SU-DHL-6 (cell line): ENCODE measurements around the gene CCNF.

ENCODE experiments used
- H2AFZ ChIP-seq: fragments of 200-600 bp; sonication (generic); 2 replicates; pipeline ENCODE4 v1.6.1; 2014; ENCODE audit warnings: low read depth, mild to moderate bottlenecking, moderate library complexity, mixed read lengths, antibody characterized with exemption, low read length; ENCODE audit not compliant: severe bottlenecking
- H3F3A ChIP-seq: fragments of 200-600 bp; shearing (Covaris generic); 2 replicates; pipeline ENCODE4 v1.6.0; 2016; ENCODE audit warnings: antibody characterized with exemption, mild to moderate bottlenecking; ENCODE audit not compliant: insufficient read depth
- H3K27ac ChIP-seq: fragments of 200-600 bp; sonication (generic); 2 replicates; pipeline ENCODE4 v1.5.1; 2016; ENCODE audit warnings: low read depth, mild to moderate bottlenecking, low read length, moderate library complexity, mixed read lengths
- H3K27me3 ChIP-seq: fragments of 200-600 bp; sonication (generic), shearing (Covaris generic); 2 replicates; pipeline ENCODE4 v1.6.0; 2014; ENCODE audit warnings: mild to moderate bottlenecking, low read length
- H3K36me3 ChIP-seq: fragments of 200-600 bp; sonication (generic); 2 replicates; pipeline ENCODE4 v1.6.1; 2014; ENCODE audit warnings: mild to moderate bottlenecking, low read length, mixed read lengths
- H3K4me2 ChIP-seq: fragments of 300-600, 200-600 bp; shearing (Covaris generic), sonication (generic); 2 replicates; pipeline ENCODE4 v1.6.0; 2014; ENCODE audit warnings: low read length, low read depth, mild to moderate bottlenecking; ENCODE audit not compliant: poor library complexity, severe bottlenecking
- H3K4me3 ChIP-seq: fragments of 200-600 bp; sonication (generic); 2 replicates; pipeline ENCODE4 v1.5.1; 2014; ENCODE audit warnings: antibody characterized with exemption, low read length, mild to moderate bottlenecking, mixed read lengths; ENCODE audit not compliant: insufficient read depth, poor library complexity, severe bottlenecking
- H3K79me2 ChIP-seq: fragments of 200-600 bp; sonication (generic); 2 replicates; pipeline ENCODE4 v1.6.1; 2014; ENCODE audit warnings: mild to moderate bottlenecking, low read length, moderate library complexity; ENCODE audit not compliant: insufficient read depth
- H3K9ac ChIP-seq: fragments of 200-600 bp; sonication (generic); 2 replicates; pipeline ENCODE4 v1.7.0; 2014; ENCODE audit warnings: mild to moderate bottlenecking, low read length
- H3K9me2 ChIP-seq: fragments of 200-600 bp; sonication (generic); replicated peaks from 2 replicates; pipeline ENCODE4 v1.6.1; 2014; ENCODE audit warnings: low read length; ENCODE audit not compliant: insufficient read depth
- H3K9me3 ChIP-seq: fragments of 200-600 bp; sonication (generic); 2 replicates; pipeline ENCODE4 v1.6.1; 2014; ENCODE audit warnings: low read length, mixed read lengths; ENCODE audit not compliant: insufficient read depth
- H4K20me1 ChIP-seq: fragments of 200-600 bp; sonication (generic); 2 replicates; pipeline ENCODE4 v1.6.1; 2014; ENCODE audit warnings: low read depth, mild to moderate bottlenecking, antibody characterized with exemption, low read length, moderate library complexity, mixed read lengths
- EZH2phosphoT487 ChIP-seq: fragments of 200-600 bp; sonication (generic), shearing (Covaris generic); conservative IDR thresholded peaks from 2 replicates; pipeline ENCODE4 v1.6.1; 2018; ENCODE audit warnings: mild to moderate bottlenecking, antibody characterized with exemption, low read length, moderate library complexity, mixed read lengths
- TF ChIP-seq, protein P1 (sequence below): fragments of 200-600 bp; sonication (generic); IDR thresholded peaks from one replicate; pipeline ENCODE4 v1.5.1; 2017; ENCODE audit warnings: antibody characterized with exemption, mild to moderate bottlenecking, low read length, moderate library complexity; ENCODE audit not compliant: insufficient read depth, poor library complexity, severe bottlenecking

CCNF gene

DNA sequence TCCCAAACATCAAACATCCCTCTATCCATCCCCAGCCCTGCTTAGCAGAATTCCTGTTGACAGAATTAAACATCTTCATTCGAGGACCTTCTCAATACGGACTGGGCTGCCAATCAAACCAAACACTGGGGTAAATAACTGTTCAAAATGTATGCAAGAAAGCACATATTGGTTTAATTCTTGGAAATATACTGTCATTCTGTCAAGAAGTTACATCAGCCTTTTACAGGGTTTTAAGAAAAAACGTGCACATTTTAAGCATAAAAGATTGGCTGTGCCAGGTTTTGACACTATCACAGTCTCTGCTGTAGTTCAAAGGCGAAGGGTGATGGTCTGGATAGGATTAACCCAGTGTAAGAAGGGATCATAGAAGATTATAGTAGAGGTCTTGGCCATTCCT, 25.1 kb upstream of the CCNF start:
- H3K27ac ChIP-seq: no peak overlapping the region
- no peak overlapping the region for H2AFZ ChIP-seq
- H3K4me3 ChIP-seq: no peak overlapping the region
- no peaks in the 10 kb centered on the region for H3F3A ChIP-seq
- no peak overlapping the region for H3K9ac ChIP-seq
- no peaks in the 10 kb centered on the region for H4K20me1 ChIP-seq
- no peaks in the 10 kb centered on the region for H3K36me3 ChIP-seq
- H3K27me3 ChIP-seq: no peaks in the 10 kb centered on the region
- H3K79me2 ChIP-seq: no peaks in the 10 kb centered on the region
- no peaks in the 10 kb centered on the region for H3K9me3 ChIP-seq
- no peaks in the 10 kb centered on the region for H3K9me2 ChIP-seq
- TF ChIP-seq EZH2phosphoT487: no peak
- TF ChIP-seq, protein P1, sequence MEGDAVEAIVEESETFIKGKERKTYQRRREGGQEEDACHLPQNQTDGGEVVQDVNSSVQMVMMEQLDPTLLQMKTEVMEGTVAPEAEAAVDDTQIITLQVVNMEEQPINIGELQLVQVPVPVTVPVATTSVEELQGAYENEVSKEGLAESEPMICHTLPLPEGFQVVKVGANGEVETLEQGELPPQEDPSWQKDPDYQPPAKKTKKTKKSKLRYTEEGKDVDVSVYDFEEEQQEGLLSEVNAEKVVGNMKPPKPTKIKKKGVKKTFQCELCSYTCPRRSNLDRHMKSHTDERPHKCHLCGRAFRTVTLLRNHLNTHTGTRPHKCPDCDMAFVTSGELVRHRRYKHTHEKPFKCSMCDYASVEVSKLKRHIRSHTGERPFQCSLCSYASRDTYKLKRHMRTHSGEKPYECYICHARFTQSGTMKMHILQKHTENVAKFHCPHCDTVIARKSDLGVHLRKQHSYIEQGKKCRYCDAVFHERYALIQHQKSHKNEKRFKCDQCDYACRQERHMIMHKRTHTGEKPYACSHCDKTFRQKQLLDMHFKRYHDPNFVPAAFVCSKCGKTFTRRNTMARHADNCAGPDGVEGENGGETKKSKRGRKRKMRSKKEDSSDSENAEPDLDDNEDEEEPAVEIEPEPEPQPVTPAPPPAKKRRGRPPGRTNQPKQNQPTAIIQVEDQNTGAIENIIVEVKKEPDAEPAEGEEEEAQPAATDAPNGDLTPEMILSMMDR: no peak
- no peak overlapping the region for H3K4me2 ChIP-seq

DNA sequence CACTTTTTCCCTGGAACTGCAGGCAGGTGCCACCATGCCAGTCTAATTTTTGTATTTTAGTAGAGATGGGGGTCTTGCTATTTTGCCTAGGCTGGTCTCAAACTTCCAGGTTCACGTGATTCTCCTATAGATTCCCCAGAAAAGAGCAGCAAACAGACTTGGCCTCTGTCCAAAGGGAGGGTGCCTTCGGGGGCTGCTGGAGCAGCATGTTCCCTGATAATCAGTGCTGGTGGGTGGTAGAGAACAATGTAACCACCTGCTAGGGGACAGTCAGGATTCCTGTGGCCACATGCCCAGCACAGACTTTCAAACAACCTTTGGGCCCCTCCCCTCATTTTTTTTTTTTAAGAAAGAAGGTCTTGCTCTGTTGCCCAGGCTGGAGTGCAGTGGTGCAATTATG, 14.2 kb upstream of the CCNF start:
- H3K27me3 ChIP-seq: no peaks in the 10 kb centered on the region
- TF ChIP-seq EZH2phosphoT487: no peak
- TF ChIP-seq, protein P1: no peak
- H3K27ac ChIP-seq: no peak overlapping the region
- no peaks in the 10 kb centered on the region for H3K9me3 ChIP-seq
- H3F3A ChIP-seq: no peaks in the 10 kb centered on the region
- H3K4me3 ChIP-seq: no peak overlapping the region
- H3K9me2 ChIP-seq: no peaks in the 10 kb centered on the region
- no peaks in the 10 kb centered on the region for H4K20me1 ChIP-seq
- no peaks in the 10 kb centered on the region for H3K36me3 ChIP-seq
- no peaks in the 10 kb centered on the region for H3K79me2 ChIP-seq
- no peak overlapping the region for H2AFZ ChIP-seq
- no peak overlapping the region for H3K4me2 ChIP-seq
- H3K9ac ChIP-seq: no peak overlapping the region

DNA sequence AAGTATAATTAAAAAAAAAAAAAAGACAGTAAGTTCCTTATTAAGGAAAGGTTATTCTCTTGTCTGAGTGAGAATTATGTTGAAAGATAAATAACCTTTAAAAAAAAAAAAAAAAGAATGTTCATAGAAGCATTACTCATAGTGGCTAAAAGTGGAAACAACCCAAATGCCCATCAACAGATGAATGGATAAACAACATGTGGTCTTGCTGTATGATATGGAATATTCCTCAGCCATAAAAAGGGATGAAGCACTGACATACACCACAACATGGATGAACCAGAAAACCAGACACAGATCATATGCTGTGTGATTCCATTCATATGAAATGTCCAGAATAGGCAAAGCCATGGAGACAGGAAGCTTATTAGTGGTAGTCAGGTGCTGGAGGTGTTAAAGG, 9.2 kb upstream of the CCNF start:
- TF ChIP-seq EZH2phosphoT487: no peak
- TF ChIP-seq, protein P1: no peak
- H2AFZ ChIP-seq: no peak overlapping the region
- no peaks in the 10 kb centered on the region for H4K20me1 ChIP-seq
- no peaks in the 10 kb centered on the region for H3K27me3 ChIP-seq
- no peak overlapping the region for H3K4me2 ChIP-seq
- H3K27ac ChIP-seq: no peak overlapping the region
- no peak overlapping the region for H3K4me3 ChIP-seq
- H3K36me3 ChIP-seq: no peaks in the 10 kb centered on the region
- no peak overlapping the region for H3K9ac ChIP-seq
- no peaks in the 10 kb centered on the region for H3K9me2 ChIP-seq
- H3K9me3 ChIP-seq: no peaks in the 10 kb centered on the region
- no peaks in the 10 kb centered on the region for H3F3A ChIP-seq
- no peaks in the 10 kb centered on the region for H3K79me2 ChIP-seq
